Activated T-helper 2 cell treated with anti-CD3 and anti-CD28 coated beads, Interferon-gamma antibody, Interleukin-2, Interleukin-4, amounts not matched to agents 10 μg/mL and 5 μg/mL and 100 μg/mL, durations not matched to agents 14 hours and 24 hours and 36 hours (primary cell): Measurements from ENCODE around the gene HIVEP3. TPM values are rescaled to one million over a fixed set of nuclear protein-coding genes. Genes with fewer than 3 reads are reported as not detected.

ENCODE experiments used
- DNase-seq: peaks from one replicate; pipeline ENCODE4 v3.0.0; 2021; ENCODE audit warnings: low spot score
- H3K27ac Mint-ChIP-seq: one replicate; pipeline ENCODE4 v1.8.0; 2021; ENCODE audit warnings: mixed read lengths
- H3K27me3 Mint-ChIP-seq: one replicate; pipeline ENCODE4 v1.8.0; 2021; ENCODE audit warnings: low read depth, mixed read lengths
- H3K36me3 Mint-ChIP-seq: one replicate; pipeline ENCODE4 v1.8.0; 2021; ENCODE audit warnings: low read depth, mixed read lengths
- H3K4me1 Mint-ChIP-seq: one replicate; pipeline ENCODE4 v1.8.0; 2021; ENCODE audit warnings: low read depth, mixed read lengths
- H3K4me3 Mint-ChIP-seq: one replicate; pipeline ENCODE4 v1.8.0; 2021; ENCODE audit warnings: low read depth, mild to moderate bottlenecking, moderate library complexity, mixed read lengths
- H3K9me3 Mint-ChIP-seq: one replicate; pipeline ENCODE4 v1.8.0; 2021; ENCODE audit warnings: mixed read lengths
- intact Hi-C: fragments of 100-400 bp; cut with micrococcal nuclease; formaldehyde crosslinking; loops from one replicate; pipeline ENCODE4 v1.15.1; 2023
- total RNA-seq: library from RNA; stranded (reverse); gene quantifications from 2 replicates; pipeline ENCODE4 v1.2.3, GENCODE V29; 2022

HIVEP3 gene
- total RNA-seq, 1 donor from 2014 or later, result 33.7 TPM

- H3K27me3 Mint-ChIP-seq, result no peaks in the 10 kb centered on the region
- no peak for DNase-seq
- intact Hi-C loops, result loop anchor here (5.0 kb wide), 1 partner anchor 188 kb away; no protein-coding TSS in a partner anchor
- H3K4me3 Mint-ChIP-seq, result no peak overlapping the region
- no peaks in the 10 kb centered on the region for H3K36me3 Mint-ChIP-seq
- H3K4me1 Mint-ChIP-seq, result peaks cover 37% of the 10 kb centered on the region
- H3K9me3 Mint-ChIP-seq, result no peaks in the 10 kb centered on the region
- H3K27ac Mint-ChIP-seq, result no peak overlapping the region
Measured at GRCh38 chr1:41860214-41860613, 58.5 kb downstream of the HIVEP3 start.

GRCh38 chr1:41859686-41860085 is 59.0 kb downstream of the HIVEP3 start:
- H3K36me3 Mint-ChIP-seq, result no peaks in the 10 kb centered on the region
- H3K4me1 Mint-ChIP-seq, result peaks cover 35% of the 10 kb centered on the region
- no peaks in the 10 kb centered on the region for H3K27me3 Mint-ChIP-seq
- H3K27ac Mint-ChIP-seq, result no peak overlapping the region
- intact Hi-C loops, result loop anchor here (5.0 kb wide), 1 partner anchor 187 kb away; no protein-coding TSS in a partner anchor
- no peaks in the 10 kb centered on the region for H3K9me3 Mint-ChIP-seq
- H3K4me3 Mint-ChIP-seq, result no peak overlapping the region
- DNase-seq, result no peak

- Mint-ChIP-seq H3K27ac (no peak overlapping the region), H3K4me1 (peaks cover 15% of the 10 kb centered on the region)
- intact Hi-C loops, result no loop called here
Measured at GRCh38 chr1:41856944-41857285, 61.8 kb downstream of the HIVEP3 start.

GRCh38 chr1:41856151-41856943 is 62.4 kb downstream of the HIVEP3 start:
- peaks cover 3% of the 10 kb centered on the region for H3K36me3 Mint-ChIP-seq

More at GRCh38 chr1:41856944-41857285, 61.8 kb downstream of the HIVEP3 start:
- H3K36me3 Mint-ChIP-seq, result peaks cover 3% of the 10 kb centered on the region
- no peak for DNase-seq
- H3K9me3 Mint-ChIP-seq, result no peaks in the 10 kb centered on the region
- no peaks in the 10 kb centered on the region for H3K27me3 Mint-ChIP-seq
- no peak overlapping the region for H3K4me3 Mint-ChIP-seq

GRCh38 chr1:41855713-41856112 is 63.0 kb downstream of the HIVEP3 start:
- H3K27me3 Mint-ChIP-seq, result no peaks in the 10 kb centered on the region
- H3K4me1 Mint-ChIP-seq, result peaks cover 15% of the 10 kb centered on the region
- intact Hi-C loops, result no loop called here
- no peak overlapping the region for H3K4me3 Mint-ChIP-seq
- no peaks in the 10 kb centered on the region for H3K9me3 Mint-ChIP-seq
- peaks cover 3% of the 10 kb centered on the region for H3K36me3 Mint-ChIP-seq
- no peak overlapping the region for H3K27ac Mint-ChIP-seq
- no peak for DNase-seq

More at GRCh38 chr1:41856151-41856943, 62.4 kb downstream of the HIVEP3 start:
- intact Hi-C loops, result no loop called here
- Mint-ChIP-seq H3K27me3 (no peaks in the 10 kb centered on the region), H3K4me1 (peaks cover 15% of the 10 kb centered on the region), H3K27ac (no peak overlapping the region), H3K4me3 (no peak overlapping the region), H3K9me3 (no peaks in the 10 kb centered on the region)
- no peak for DNase-seq

- H3K9me3 Mint-ChIP-seq, result no peaks in the 10 kb centered on the region
- no peaks in the 10 kb centered on the region for H3K27me3 Mint-ChIP-seq
- no peak for DNase-seq
- H3K4me3 Mint-ChIP-seq, result no peak overlapping the region
- peaks cover 15% of the 10 kb centered on the region for H3K4me1 Mint-ChIP-seq
- H3K27ac Mint-ChIP-seq, result no peak overlapping the region
- H3K36me3 Mint-ChIP-seq, result peaks cover 3% of the 10 kb centered on the region
- intact Hi-C loops, result no loop called here
Measured at GRCh38 chr1:41853907-41854306, 64.8 kb downstream of the HIVEP3 start.

- intact Hi-C loops, result no loop called here
- Mint-ChIP-seq H3K4me1 (peaks cover 18% of the 10 kb centered on the region), H3K36me3 (peaks cover 3% of the 10 kb centered on the region), H3K9me3 (no peaks in the 10 kb centered on the region), H3K27me3 (no peaks in the 10 kb centered on the region), H3K27ac (no peak overlapping the region), H3K4me3 (no peak overlapping the region)
- no peak for DNase-seq
Measured at GRCh38 chr1:41852091-41852490, 66.6 kb downstream of the HIVEP3 start.

GRCh38 chr1:41851589-41851988 is 67.1 kb downstream of the HIVEP3 start:
- Mint-ChIP-seq H3K27me3 (no peaks in the 10 kb centered on the region), H3K36me3 (peaks cover 3% of the 10 kb centered on the region), H3K9me3 (no peaks in the 10 kb centered on the region), H3K27ac (no peak overlapping the region), H3K4me3 (no peak overlapping the region), H3K4me1 (peaks cover 21% of the 10 kb centered on the region)
- intact Hi-C loops, result loop anchor here (1.0 kb wide), 1 partner anchor 99 kb away; no protein-coding TSS in a partner anchor
- DNase-seq, result no peak

- Mint-ChIP-seq H3K36me3 (peaks cover 3% of the 10 kb centered on the region), H3K4me1 (peaks cover 23% of the 10 kb centered on the region), H3K27ac (no peak overlapping the region), H3K4me3 (no peak overlapping the region), H3K27me3 (no peaks in the 10 kb centered on the region), H3K9me3 (no peaks in the 10 kb centered on the region)
- no peak for DNase-seq
- intact Hi-C loops, result no loop called here
Measured at GRCh38 chr1:41850029-41850428, 68.7 kb downstream of the HIVEP3 start.

- DNase-seq, result no peak
- Mint-ChIP-seq H3K4me1 (peaks cover 23% of the 10 kb centered on the region), H3K9me3 (no peaks in the 10 kb centered on the region), H3K27ac (no peak overlapping the region), H3K36me3 (peaks cover 3% of the 10 kb centered on the region), H3K4me3 (no peak overlapping the region), H3K27me3 (no peaks in the 10 kb centered on the region)
- intact Hi-C loops, result no loop called here
Measured at GRCh38 chr1:41849211-41849759, 69.4 kb downstream of the HIVEP3 start.

GRCh38 chr1:41848216-41848952 is 70.3 kb downstream of the HIVEP3 start:
- Mint-ChIP-seq H3K27ac (no peak overlapping the region), H3K27me3 (no peaks in the 10 kb centered on the region), H3K4me3 (no peak overlapping the region), H3K9me3 (no peaks in the 10 kb centered on the region), H3K4me1 (peaks cover 23% of the 10 kb centered on the region), H3K36me3 (peaks cover 3% of the 10 kb centered on the region)
- DNase-seq, result no peak
- intact Hi-C loops, result no loop called here

GRCh38 chr1:41847733-41848132 is 71.0 kb downstream of the HIVEP3 start:
- intact Hi-C loops, result no loop called here
- no peaks in the 10 kb centered on the region for H3K36me3 Mint-ChIP-seq
- H3K27ac Mint-ChIP-seq, result no peak overlapping the region
- H3K27me3 Mint-ChIP-seq, result no peaks in the 10 kb centered on the region
- no peak for DNase-seq
- no peak overlapping the region for H3K4me3 Mint-ChIP-seq
- H3K4me1 Mint-ChIP-seq, result peaks cover 23% of the 10 kb centered on the region
- H3K9me3 Mint-ChIP-seq, result no peaks in the 10 kb centered on the region
